ENCODE results near the gene SUCLG2. TPM values are rescaled to one million over a fixed set of nuclear protein-coding genes. Genes with fewer than 3 reads are reported as not detected.

Gene SUCLG2
- total and polyA plus RNA-seq, 2 of the 4 experiments (the other 2 are of a cell fraction) = 26.8 to 34.6 TPM

DNA sequence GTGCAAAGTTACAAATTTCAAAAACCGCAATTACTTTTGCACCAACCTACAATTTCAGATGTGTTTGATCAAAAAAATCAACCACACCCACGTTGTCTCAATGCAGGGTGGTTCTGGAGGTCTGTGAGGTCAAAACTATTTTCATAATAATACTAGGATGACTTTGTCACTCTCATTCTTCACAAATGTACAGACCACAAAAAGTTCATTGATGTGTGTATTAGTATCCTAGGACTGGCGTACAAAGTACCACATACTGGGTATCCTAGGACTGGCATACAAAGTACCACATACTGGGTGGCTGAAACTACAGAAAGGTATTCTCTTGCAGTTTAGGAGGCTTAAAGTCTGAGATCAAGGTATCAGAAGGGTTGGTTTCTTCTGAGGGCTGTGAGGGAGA lies 13.0 kb downstream of the SUCLG2 start:
- Histone ChIP-seq H3K4me2 (ENCODE audit: low read depth, low read length) (no peak overlapping the region), H2BK120ac (ENCODE audit: low read depth, low read length) (no peak overlapping the region), H4K5ac (ENCODE audit: low read depth, low read length) (no peak overlapping the region; the same call in 1 of the 2 replicates), H2BK15ac (ENCODE audit: low read depth, low read length) (no peak overlapping the region), H3K27me3 (ENCODE audit: control insufficient read depth, insufficient read depth, low read length) (no peaks in the 10 kb centered on the region), H3K56ac (ENCODE audit: extremely low read depth, insufficient read depth, low read length) (no peak overlapping the region), H3K4me1 (ENCODE audit: control insufficient read depth, insufficient read depth, low read length) (peaks cover 9% of the 10 kb centered on the region), H3K79me1 (ENCODE audit: low read depth in 1 of 2, low read length in 2 of 2) (peaks cover 44 to 63% of the 10 kb centered on the region in 2 experiments), H2AK9ac (replicated peaks; ENCODE audit: low read depth, low read length, poor library complexity) (no peak overlapping the region), H3K9ac (ENCODE audit: low read depth, low read length) (no peak overlapping the region), H3K4ac (ENCODE audit: low read depth, low read length) (no peak overlapping the region), H3K4me3 (ENCODE audit: insufficient read depth, low read depth, low read length) (no peak overlapping the region), H2AK5ac (ENCODE audit: low read depth, low read length) (no peak overlapping the region), H3K14ac (replicated peaks; ENCODE audit: low read depth, low read length) (no peak overlapping the region), H3K23ac (ENCODE audit: low read depth, low read length) (no peak overlapping the region; the same call in 1 of the 2 replicates), H2BK5ac (ENCODE audit: low read depth, low read length, poor library complexity, severe bottlenecking) (no peak overlapping the region), H2BK20ac (ENCODE audit: low read depth, low read length) (no peak overlapping the region), H4K8ac (ENCODE audit: low read depth in 2 of 2, low read length in 2 of 2) (no peak overlapping the region), H3K18ac (ENCODE audit: low read depth, low read length) (no peak overlapping the region), H3K27ac (ENCODE audit: insufficient read depth, low read length) (no peak overlapping the region), H3K9me1 (ENCODE audit: insufficient read depth, low read length) (peaks cover 13% of the 10 kb centered on the region; the same call in 1 of the 2 replicates), H4K91ac (ENCODE audit: insufficient read depth, low read depth, low read length) (no peak overlapping the region), H4K20me1 (ENCODE audit: insufficient read depth, low read length) (no peaks in the 10 kb centered on the region), H2AFZ (replicated peaks; ENCODE audit: low read length, poor library complexity) (no peak overlapping the region), H3K36me3 (ENCODE audit: control insufficient read depth, insufficient read depth, low read length) (peaks cover 2% of the 10 kb centered on the region; the same call in 1 of the 2 replicates), H3K9me3 (ENCODE audit: control insufficient read depth, insufficient read depth, low read length) (no peaks in the 10 kb centered on the region)
- dilution Hi-C loops (cut with HindIII; ENCODE audit: low sequenced_read_pairs, unreplicated experiment) (no loop called here), in situ Hi-C loops (cut with MboI; ENCODE audit: low sequenced_read_pairs) (no loop called here), intact Hi-C loops (cut with micrococcal nuclease) (no loop called here)
- BruUV-seq (replicated peaks) = no TSS peak
- POLR2A ChIA-PET (ENCODE audit: unreplicated experiment) = no interaction called here
- WGBS, 2 experiments (ENCODE audit: extremely low coverage in 2 of 2, insufficient read length in 1 of 2) = no CpG with 5 or more reads among the region's 3 CpGs
- DNase-seq (no peak), ATAC-seq (ENCODE audit: low read depth) (no peak)
- no peak for TF ChIP-seq MAFK (IDR thresholded peaks at IDR 0.05; ENCODE audit: low read depth, low read length)
- TF ChIP-seq USF2 (IDR thresholded peaks at IDR 0.05; ENCODE audit: low read depth, low read length) = no peak
- no peak for TF ChIP-seq FOS (IDR thresholded peaks at IDR 0.05; ENCODE audit: low read depth, low read length)
- TF ChIP-seq BHLHE40 (IDR thresholded peaks at IDR 0.05; ENCODE audit: low read depth, low read length) = no peak
- no peak for TF ChIP-seq NFE2L2 (IDR thresholded peaks at IDR 0.05; ENCODE audit: low read depth, low read length)
- no peak for TF ChIP-seq RFX5 (IDR thresholded peaks at IDR 0.05; ENCODE audit: low read depth, low read length)
- TF ChIP-seq, protein P1, sequence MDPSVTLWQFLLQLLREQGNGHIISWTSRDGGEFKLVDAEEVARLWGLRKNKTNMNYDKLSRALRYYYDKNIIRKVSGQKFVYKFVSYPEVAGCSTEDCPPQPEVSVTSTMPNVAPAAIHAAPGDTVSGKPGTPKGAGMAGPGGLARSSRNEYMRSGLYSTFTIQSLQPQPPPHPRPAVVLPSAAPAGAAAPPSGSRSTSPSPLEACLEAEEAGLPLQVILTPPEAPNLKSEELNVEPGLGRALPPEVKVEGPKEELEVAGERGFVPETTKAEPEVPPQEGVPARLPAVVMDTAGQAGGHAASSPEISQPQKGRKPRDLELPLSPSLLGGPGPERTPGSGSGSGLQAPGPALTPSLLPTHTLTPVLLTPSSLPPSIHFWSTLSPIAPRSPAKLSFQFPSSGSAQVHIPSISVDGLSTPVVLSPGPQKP (IDR thresholded peaks at IDR 0.05; ENCODE audit: borderline replicate concordance, low read depth, low read length) = no peak
- no peak for TF ChIP-seq CTCF (conservative IDR thresholded peaks at IDR 0.05; ENCODE audit: low read depth, low read length)
- no peak for TF ChIP-seq RCOR1 (IDR thresholded peaks at IDR 0.05; ENCODE audit: insufficient replicate concordance, low read length)
- no peak for TF ChIP-seq SMC3 (IDR thresholded peaks at IDR 0.05; ENCODE audit: low read depth, low read length)
- CTCF ChIA-PET = no interaction called here

Measured in IMR-90 (cell line).